Endothelial cell of umbilical vein (primary cell): ENCODE measurements around the gene SIM2. TPM values are rescaled to one million over a fixed set of nuclear protein-coding genes. Genes with fewer than 3 reads are reported as not detected.

ENCODE experiments used
- BruUV-seq: library from RNA; stranded (reverse); fragments of 400-500 nt; replicated peaks from 2 replicates; lab custom pipeline; 2021; lab: Mats Ljungman, UMichigan
- CTCF ChIA-PET: fragments of 300-600, 350-600 bp; sonication (Branson Sonifier 250); formaldehyde crosslinking; loops from one replicate; lab custom pipeline; 2021; ENCODE audit warnings: antibody characterized with exemption, inconsistent platforms; lab: Charles Lee
- POLR2A ChIA-PET: fragments of 300-600, 350-600 bp; sonication (Branson Sonifier 250); formaldehyde crosslinking; loops from one replicate; lab custom pipeline; 2021; ENCODE audit warnings: antibody characterized with exemption, inconsistent platforms; lab: Charles Lee
- DNase-seq: peaks from one replicate; pipeline ENCODE4 v3.0.0-alpha.2; 2011; ENCODE audit warnings: low read depth, low spot score
- FAIRE-seq: peaks from 2 replicates; lab custom pipeline; 2011; peaks lifted over from hg19 to GRCh38; lab: Jason Lieb, UNC
- H2AFZ ChIP-seq: 2 replicates; pipeline ENCODE4 v1.6.0; 2012; ENCODE audit warnings: low read depth, low read length, control low read depth, inconsistent platforms
- H3K27ac ChIP-seq: 2 replicates; pipeline ENCODE4 v1.5.1; 2011; ENCODE audit warnings: low read depth, mild to moderate bottlenecking, control low read depth, low read length, moderate library complexity; ENCODE audit not compliant: insufficient read depth
- H3K27me3 ChIP-seq, 2 experiments: 2 replicates each; pipeline versions ENCODE4 v1.6.0 to v1.6.1; 2011; ENCODE audit warnings: low read length in 2 of 2, mixed read lengths in 1 of 2; ENCODE audit not compliant: control insufficient read depth in 2 of 2, insufficient read depth in 2 of 2
- H3K36me3 ChIP-seq, 2 experiments: 2 replicates in 1 of 2; 3 replicates in 1 of 2; pipeline ENCODE4 v1.5.1; 2011; ENCODE audit warnings: low read length in 2 of 2, mild to moderate bottlenecking in 1 of 2, moderate library complexity in 1 of 2; ENCODE audit not compliant: control insufficient read depth in 2 of 2, insufficient read depth in 2 of 2; ENCODE audit errors: extremely low read depth in 1 of 2
- H3K4me1 ChIP-seq: 3 replicates; pipeline ENCODE4 v1.5.1; 2011; ENCODE audit warnings: mild to moderate bottlenecking, low read length; ENCODE audit not compliant: control insufficient read depth, insufficient read depth; ENCODE audit errors: extremely low read depth
- H3K4me2 ChIP-seq: 2 replicates; pipeline ENCODE4 v1.6.1; 2011; ENCODE audit warnings: low read length, control low read depth, mixed read lengths; ENCODE audit not compliant: insufficient read depth
- H3K4me3 ChIP-seq, 3 experiments: fragments of 200-600 bp in 1 of 3; sonication (generic), shearing (Covaris generic) in 1 of 3; replicated peaks in 1 of 3; 2 replicates each; pipeline ENCODE4 v1.5.1; 2011 to 2016; ENCODE audit warnings: control low read depth in 3 of 3, low read length in 3 of 3, mild to moderate bottlenecking in 2 of 3, inconsistent platforms in 1 of 3, low read depth in 1 of 3, moderate library complexity in 1 of 3; ENCODE audit not compliant: insufficient read depth in 1 of 3
- H3K79me2 ChIP-seq: 2 replicates; pipeline ENCODE4 v1.6.0; 2012; ENCODE audit warnings: low read length, inconsistent platforms; ENCODE audit not compliant: control insufficient read depth, insufficient read depth
- H3K9ac ChIP-seq: replicated peaks from 2 replicates; pipeline ENCODE3; 2011; ENCODE audit warnings: low read length, control low read depth; ENCODE audit not compliant: insufficient read depth; ENCODE audit errors: extremely low read depth
- H3K9me1 ChIP-seq: replicated peaks from 3 replicates; pipeline ENCODE4 v1.6.0; 2011; ENCODE audit warnings: mild to moderate bottlenecking, low read length; ENCODE audit not compliant: control insufficient read depth, insufficient read depth; ENCODE audit errors: extremely low read depth
- H3K9me3 ChIP-seq: replicated peaks from 2 replicates; pipeline ENCODE4 v1.5.1; 2012; ENCODE audit warnings: low read length, inconsistent platforms; ENCODE audit not compliant: control insufficient read depth, insufficient read depth
- H4K20me1 ChIP-seq: replicated peaks from 2 replicates; pipeline ENCODE3; 2011; ENCODE audit warnings: mild to moderate bottlenecking, low read length; ENCODE audit not compliant: control insufficient read depth, insufficient read depth; ENCODE audit errors: extremely low read depth
- EZH2 ChIP-seq: IDR thresholded peaks from 2 replicates; pipeline ENCODE4 v1.6.1; 2012; ENCODE audit warnings: borderline replicate concordance, low read depth, mild to moderate bottlenecking, moderate library complexity, low read length, inconsistent platforms; ENCODE audit not compliant: severe bottlenecking
- FOS ChIP-seq: IDR thresholded peaks from 2 replicates; pipeline ENCODE4 v1.6.1; 2011; ENCODE audit warnings: mild to moderate bottlenecking, low read length, moderate library complexity, borderline replicate concordance; ENCODE audit not compliant: insufficient read depth
- GATA2 ChIP-seq: IDR thresholded peaks from 2 replicates; pipeline ENCODE4 v1.7.0; 2011; ENCODE audit warnings: low read depth, mild to moderate bottlenecking, moderate library complexity, mixed read lengths, low read length; ENCODE audit not compliant: insufficient read length, insufficient read depth
- JUN ChIP-seq: IDR thresholded peaks from 2 replicates; pipeline ENCODE4 v1.6.1; 2011; ENCODE audit warnings: borderline replicate concordance, low read depth; ENCODE audit not compliant: insufficient read length, insufficient read depth
- MYC ChIP-seq: IDR thresholded peaks from one replicate; pipeline ENCODE4 v1.6.1; 2011; ENCODE audit warnings: mild to moderate bottlenecking, low read depth, low read length
- POLR2A ChIP-seq: IDR thresholded peaks from 2 replicates; pipeline ENCODE4 v1.6.1; 2012; ENCODE audit warnings: low read depth, mild to moderate bottlenecking, control low read depth, low read length
- POLR2AphosphoS5 ChIP-seq: IDR thresholded peaks from 2 replicates; pipeline ENCODE4 v1.6.1; 2012; ENCODE audit warnings: low read depth, mild to moderate bottlenecking, control low read depth, low read length, moderate library complexity; ENCODE audit not compliant: insufficient read depth
- dilution Hi-C: fragments of 300-500 bp; cut with MboI; formaldehyde crosslinking; loops from one replicate; pipeline ENCODE4 v1.15.0; 2019; ENCODE audit warnings: low sequenced_read_pairs; ENCODE audit not compliant: extremely low pct_ligation_motif_present
- intact Hi-C: fragments of 100-400 bp; cut with micrococcal nuclease; formaldehyde crosslinking; loops from one replicate; pipeline ENCODE4 v1.10.0; 2022
- polyA plus RNA-seq, 4 experiments: library from polyadenylated mRNA; depleted of rRNA in 3 of 4; stranded (reverse) in 3 of 4; unstranded in 1 of 4; fragments of >200 nt; gene quantifications; 2 replicates each; pipeline versions ENCODE4 v1.2.1 to v1.2.3, GENCODE V29; 2011 to 2012; ENCODE audit warnings: missing spikeins in 1 of 4
- total RNA-seq: library from RNA; stranded (reverse); gene quantifications from 2 replicates; pipeline ENCODE4 v1.2.3, GENCODE V29; 2021
- TF ChIP-seq, protein P1 (sequence below): IDR thresholded peaks from 2 replicates; pipeline ENCODE4 v1.6.1; 2011; ENCODE audit not compliant: insufficient read depth, insufficient read length
- TF ChIP-seq, protein P2 (sequence below), 2 donors: IDR thresholded peaks; 1 replicate in 1 of 2; 2 replicates in 1 of 2; pipeline ENCODE4 v1.5.1; 2011; ENCODE audit warnings: low read length in 2 of 2, mild to moderate bottlenecking in 2 of 2, moderate library complexity in 2 of 2, control low read depth in 1 of 2, inconsistent platforms in 1 of 2, low read depth in 1 of 2; ENCODE audit not compliant: insufficient read depth in 1 of 2; ENCODE audit errors: extremely low read depth in 1 of 2

SIM2 gene
- total and polyA plus RNA-seq, 2 donors (not counting 3 experiments of a cell fraction or from before 2014, with no cell fraction given): not detected

DNA sequence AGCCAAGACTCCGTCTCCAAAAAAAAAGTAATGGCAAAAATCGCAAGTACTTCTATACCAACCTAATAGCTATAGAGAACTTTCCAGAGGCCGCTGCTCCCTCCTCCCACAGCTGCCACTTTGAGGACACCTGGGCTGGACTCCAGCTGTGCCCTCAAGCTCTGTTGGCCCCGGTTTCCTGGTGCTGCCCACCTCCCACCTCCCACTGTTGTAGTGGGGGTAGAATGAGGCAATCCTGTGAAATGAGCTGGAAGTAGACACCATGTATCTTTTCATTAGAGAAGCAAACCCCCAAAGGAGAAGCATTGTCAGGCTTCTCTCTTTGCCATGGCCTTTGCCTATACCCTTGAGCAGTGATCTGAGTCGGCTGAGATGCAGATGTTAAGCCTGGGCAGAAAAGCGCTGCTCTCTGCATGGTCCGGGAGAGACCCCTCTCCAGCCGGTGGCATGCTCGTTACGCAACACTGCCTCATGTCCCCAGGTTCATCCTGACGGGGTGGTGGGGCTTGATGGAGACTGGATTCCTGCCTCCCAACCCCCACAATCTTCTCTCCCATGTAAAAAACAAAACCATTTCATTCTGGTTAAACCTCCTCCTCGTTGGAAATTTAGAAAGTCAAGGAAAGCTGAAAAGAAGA is 39.7 kb downstream of the SIM2 start:
- no peaks in the 10 kb centered on the region for H3K9me1 ChIP-seq
- H3K4me1 ChIP-seq: no peaks in the 10 kb centered on the region
- intact Hi-C loops: no loop called here
- H3K27me3 ChIP-seq: peaks cover 0 to 5% of the 10 kb centered on the region in 2 experiments
- no peak overlapping the region for H3K4me3 ChIP-seq
- H3K36me3 ChIP-seq: no peaks in the 10 kb centered on the region
- ChIA-PET CTCF (interaction anchor here (0.6 to 1.4 kb wide), 4 partner anchors 10 to 179 kb away, joined by 3 to 6 read pairs (median 5); no protein-coding TSS in a partner anchor), POLR2A (no interaction called here)
- BruUV-seq: no TSS peak
- no peak for FAIRE-seq
- no peak overlapping the region for H3K27ac ChIP-seq
- DNase-seq: no peak
- TF ChIP-seq MYC (no peak), JUN (no peak), POLR2AphosphoS5 (no peak), POLR2A (no peak), FOS (no peak)
- TF ChIP-seq, protein P1, sequence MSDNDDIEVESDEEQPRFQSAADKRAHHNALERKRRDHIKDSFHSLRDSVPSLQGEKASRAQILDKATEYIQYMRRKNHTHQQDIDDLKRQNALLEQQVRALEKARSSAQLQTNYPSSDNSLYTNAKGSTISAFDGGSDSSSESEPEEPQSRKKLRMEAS: no peak
- no peaks in the 10 kb centered on the region for H3K9me3 ChIP-seq
- H2AFZ ChIP-seq: no peak overlapping the region
- H3K9ac ChIP-seq: no peak overlapping the region
- no peak overlapping the region for H3K4me2 ChIP-seq
- H3K79me2 ChIP-seq: no peaks in the 10 kb centered on the region
- H4K20me1 ChIP-seq: no peaks in the 10 kb centered on the region
- dilution Hi-C loops: no loop called here

DNA sequence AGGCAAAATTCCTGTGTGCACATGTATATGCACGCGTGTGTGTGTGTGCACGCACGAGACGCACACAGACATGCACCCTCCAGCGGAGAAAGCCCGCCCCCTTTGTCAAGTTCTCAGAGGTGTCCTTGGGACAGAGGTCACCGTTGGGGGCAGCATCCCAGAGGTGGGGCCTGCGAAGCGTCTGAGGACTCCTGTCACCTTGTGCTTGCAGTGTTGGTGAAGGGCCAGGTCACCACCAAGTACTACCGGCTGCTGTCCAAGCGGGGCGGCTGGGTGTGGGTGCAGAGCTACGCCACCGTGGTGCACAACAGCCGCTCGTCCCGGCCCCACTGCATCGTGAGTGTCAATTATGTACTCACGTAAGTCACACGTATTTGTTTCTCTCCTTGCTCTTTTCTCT is 42.6 kb downstream of the SIM2 start:
- Histone ChIP-seq H3K9me1 (no peaks in the 10 kb centered on the region), H3K4me2 (no peak overlapping the region), H2AFZ (no peak overlapping the region), H3K27ac (no peak overlapping the region), H3K27me3 (peaks cover 0 to 8% of the 10 kb centered on the region in 2 experiments), H3K9me3 (no peaks in the 10 kb centered on the region), H3K4me3 (no peak overlapping the region), H3K9ac (no peak overlapping the region), H3K4me1 (no peaks in the 10 kb centered on the region), H3K36me3 (no peaks in the 10 kb centered on the region), H3K79me2 (no peaks in the 10 kb centered on the region), H4K20me1 (no peaks in the 10 kb centered on the region)
- ChIA-PET POLR2A (no interaction called here), CTCF (interaction anchor here (1.4 kb wide), 1 partner anchor 113 kb away, joined by 3 read pairs; no protein-coding TSS in a partner anchor)
- FAIRE-seq: no peak
- dilution Hi-C loops (no loop called here), intact Hi-C loops (no loop called here)
- no TSS peak for BruUV-seq
- DNase-seq: no peak
- no peak for TF ChIP-seq GATA2
- no peak for TF ChIP-seq MYC
- TF ChIP-seq, protein P1: no peak
- TF ChIP-seq, protein P2, sequence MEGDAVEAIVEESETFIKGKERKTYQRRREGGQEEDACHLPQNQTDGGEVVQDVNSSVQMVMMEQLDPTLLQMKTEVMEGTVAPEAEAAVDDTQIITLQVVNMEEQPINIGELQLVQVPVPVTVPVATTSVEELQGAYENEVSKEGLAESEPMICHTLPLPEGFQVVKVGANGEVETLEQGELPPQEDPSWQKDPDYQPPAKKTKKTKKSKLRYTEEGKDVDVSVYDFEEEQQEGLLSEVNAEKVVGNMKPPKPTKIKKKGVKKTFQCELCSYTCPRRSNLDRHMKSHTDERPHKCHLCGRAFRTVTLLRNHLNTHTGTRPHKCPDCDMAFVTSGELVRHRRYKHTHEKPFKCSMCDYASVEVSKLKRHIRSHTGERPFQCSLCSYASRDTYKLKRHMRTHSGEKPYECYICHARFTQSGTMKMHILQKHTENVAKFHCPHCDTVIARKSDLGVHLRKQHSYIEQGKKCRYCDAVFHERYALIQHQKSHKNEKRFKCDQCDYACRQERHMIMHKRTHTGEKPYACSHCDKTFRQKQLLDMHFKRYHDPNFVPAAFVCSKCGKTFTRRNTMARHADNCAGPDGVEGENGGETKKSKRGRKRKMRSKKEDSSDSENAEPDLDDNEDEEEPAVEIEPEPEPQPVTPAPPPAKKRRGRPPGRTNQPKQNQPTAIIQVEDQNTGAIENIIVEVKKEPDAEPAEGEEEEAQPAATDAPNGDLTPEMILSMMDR (IDR thresholded peaks at IDR 0.05; ENCODE audit: extremely low read depth in 1 of 2, insufficient read depth in 1 of 2, low read depth in 1 of 2, low read length in 2 of 2): no peak
- TF ChIP-seq POLR2A: no peak
- TF ChIP-seq POLR2AphosphoS5: no peak
- no peak for TF ChIP-seq FOS
- TF ChIP-seq EZH2: no peak
- TF ChIP-seq JUN: no peak
